Activated effector memory CD4-positive, alpha-beta T cell treated with anti-CD3 and anti-CD28 coated beads, Interleukin-2, amount 50 U/mL, for 16 hours (primary cell): Measurements from ENCODE around the gene PARP15.
"Not testable (repeated sequence)": the region's sequence is repeated elsewhere in the genome, so short reads cannot be mapped to it uniquely, and the experiment has no call there.

Experiments
- DNase-seq: peaks from one replicate; pipeline ENCODE4 v3.0.0-alpha.2; 2020

Gene PARP15

DNA sequence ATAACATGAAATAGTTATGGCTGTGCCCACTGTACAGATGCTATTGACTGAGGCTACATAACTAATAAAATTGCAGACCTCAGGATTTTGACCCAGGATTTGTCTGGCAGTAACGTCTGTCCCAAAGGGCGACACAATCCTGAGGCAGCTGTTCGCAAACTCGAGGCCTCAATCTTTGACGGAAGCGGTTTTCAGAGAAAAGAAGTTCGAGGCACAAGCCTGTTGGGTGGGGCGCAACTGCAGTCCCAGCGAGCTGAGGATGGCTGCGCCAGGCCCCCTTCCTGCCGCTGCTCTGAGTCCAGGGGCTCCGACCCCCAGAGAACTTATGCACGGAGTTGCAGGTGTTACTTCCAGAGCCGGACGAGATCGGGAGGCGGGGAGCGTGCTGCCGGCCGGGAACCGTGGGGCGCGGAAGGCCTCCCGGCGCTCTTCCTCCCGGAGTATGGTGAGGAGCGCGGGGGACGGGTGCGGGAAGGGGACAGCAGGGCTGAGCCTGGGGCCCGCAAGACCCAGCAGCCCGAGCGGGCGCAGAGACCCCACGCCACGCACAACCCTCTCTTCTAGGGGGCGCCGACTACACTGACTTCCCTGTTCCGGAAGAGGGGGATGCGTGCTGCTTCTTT lies at the start of gene PARP15:
Gene PARP15 (plus strand): TSS at position 242 of the 623 bp plus-strand sequence. CDS start 18 bp downstream, at position 260.
- peak; percentile 76 for DNase-seq

DNA sequence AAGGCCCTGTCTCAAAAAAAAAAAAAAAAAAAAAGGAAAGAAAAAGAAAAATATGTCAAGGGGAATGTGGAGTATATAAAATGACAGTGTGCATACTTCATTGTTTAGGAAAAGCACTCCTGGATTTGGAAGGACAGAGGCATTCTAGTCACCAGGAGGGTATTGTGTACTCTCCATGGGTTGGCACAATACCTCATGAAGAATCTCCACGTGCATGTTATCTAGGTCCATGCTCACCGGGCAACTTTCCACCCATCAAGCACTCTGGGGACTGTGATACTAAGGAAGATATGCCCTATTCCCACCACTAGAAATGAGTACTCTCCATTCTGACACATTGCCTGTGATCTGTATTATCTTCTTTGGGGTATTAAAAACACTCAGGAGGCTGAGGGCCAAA lies 47.3 kb upstream of the PARP15 start:
- no peak for DNase-seq

DNA sequence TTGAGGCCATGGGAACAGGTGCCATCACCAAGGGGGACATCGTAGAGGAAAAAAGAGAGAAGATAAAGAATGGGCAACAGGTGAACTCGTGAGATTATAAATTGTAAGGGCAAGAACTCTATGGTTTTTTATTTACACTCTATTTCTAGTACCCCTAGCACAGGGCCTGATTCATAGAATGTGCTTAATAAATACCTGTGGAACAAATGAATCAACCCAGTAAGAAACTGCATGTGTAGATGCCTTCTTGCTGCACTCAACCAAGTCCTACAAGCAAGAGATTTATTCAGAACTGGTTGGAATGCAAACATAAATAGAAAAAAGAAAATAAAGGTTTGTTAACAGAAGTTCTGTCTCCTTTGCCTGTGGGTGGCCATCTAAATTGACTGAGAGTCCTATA lies 44.0 kb upstream of the PARP15 start:
- no peak for DNase-seq

DNA sequence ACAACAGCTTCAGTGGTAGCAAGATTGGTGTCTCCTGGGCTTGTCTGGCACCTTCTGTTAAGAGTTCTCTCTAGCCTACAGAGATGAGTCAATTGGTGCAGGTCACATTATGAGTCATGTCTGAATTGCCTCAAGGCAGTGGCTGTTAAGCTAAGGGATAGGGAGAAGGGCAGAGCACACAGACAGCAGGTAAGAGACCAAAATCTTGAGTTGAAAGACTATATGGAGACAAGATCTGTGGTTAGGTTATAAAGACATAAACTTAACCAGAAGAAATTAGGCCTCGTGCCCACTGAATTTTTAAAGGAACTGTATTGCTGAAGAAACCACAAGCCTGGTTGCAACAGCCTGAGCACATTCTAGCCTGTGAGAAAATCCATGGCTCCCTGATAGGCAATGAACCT lies 43.5 kb upstream of the PARP15 start:
- DNase-seq = peak; percentile 65

DNA sequence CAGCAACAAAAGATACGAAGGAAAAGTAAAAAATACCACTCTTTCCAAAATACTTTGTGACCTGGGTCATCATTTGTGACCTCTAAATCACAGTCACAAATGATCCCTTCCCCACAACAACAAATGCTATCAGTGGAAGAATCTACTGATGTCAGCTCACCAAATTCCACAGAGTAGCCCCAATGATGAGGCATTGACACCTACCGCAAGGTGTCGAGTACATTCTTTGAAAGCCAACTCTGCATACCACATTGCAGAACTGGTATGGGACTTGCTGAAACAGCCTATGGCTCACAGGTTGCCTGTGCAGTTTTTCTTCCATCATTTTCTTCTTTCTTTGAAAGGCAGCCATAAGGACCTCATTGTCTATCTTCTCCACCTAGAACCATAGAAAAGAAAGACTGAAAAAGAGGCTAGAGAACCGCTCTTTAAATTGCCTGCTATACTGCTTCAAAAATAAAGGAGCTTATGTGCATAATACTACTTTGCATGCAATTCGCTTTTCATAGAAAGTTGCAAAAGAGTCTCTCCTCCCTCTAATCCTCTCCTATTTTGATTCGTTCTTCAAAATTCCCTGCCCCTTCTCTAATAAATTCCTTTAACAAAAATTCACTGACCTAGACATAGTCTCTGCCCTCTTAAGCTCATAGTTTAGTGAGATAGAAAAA lies 41.4 kb upstream of the PARP15 start:
- DNase-seq = no peak

DNA sequence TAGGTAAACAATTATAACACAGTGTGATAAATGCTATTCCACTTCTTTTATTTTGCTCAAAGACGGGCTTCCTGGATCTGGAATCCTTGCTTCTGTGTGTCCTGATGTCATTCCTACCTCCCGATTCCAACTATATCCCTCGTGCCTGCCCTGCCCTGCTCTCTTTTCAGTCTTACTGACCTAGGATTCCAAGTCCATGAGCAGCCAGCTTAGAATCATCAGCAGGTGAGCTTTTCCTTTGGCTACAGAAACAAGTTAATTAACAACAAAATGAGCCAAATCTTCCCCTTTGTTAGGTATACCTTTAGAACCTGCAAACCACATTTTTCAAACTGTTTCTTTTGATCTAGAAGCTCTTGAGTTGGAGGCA lies 40.8 kb upstream of the PARP15 start:
- no peak for DNase-seq

DNA sequence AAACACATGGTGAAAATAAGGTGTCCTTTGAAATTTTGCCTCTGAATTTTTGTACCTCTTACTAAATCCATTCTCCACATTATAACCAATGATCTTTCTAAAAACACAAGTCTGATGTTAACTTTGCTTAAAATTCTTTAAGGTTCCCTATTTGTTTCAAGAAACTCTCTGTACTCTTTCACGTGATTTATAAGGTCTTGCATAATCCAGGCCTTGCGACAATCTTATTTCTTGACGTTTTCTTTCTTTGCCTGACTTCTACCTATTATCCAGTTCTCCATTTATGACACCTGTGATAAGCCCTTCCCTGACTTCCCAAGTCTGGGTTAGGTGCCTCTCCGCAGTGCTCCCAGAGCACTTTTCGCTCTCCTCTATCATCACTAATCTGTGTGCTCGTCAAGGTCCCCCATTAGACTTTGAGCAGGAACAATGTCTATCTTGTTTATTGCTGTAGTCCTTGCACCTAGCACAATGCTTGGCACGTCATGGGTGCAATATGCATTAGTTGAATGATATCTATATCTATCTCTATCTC lies 38.4 kb upstream of the PARP15 start:
- DNase-seq = no peak

DNA sequence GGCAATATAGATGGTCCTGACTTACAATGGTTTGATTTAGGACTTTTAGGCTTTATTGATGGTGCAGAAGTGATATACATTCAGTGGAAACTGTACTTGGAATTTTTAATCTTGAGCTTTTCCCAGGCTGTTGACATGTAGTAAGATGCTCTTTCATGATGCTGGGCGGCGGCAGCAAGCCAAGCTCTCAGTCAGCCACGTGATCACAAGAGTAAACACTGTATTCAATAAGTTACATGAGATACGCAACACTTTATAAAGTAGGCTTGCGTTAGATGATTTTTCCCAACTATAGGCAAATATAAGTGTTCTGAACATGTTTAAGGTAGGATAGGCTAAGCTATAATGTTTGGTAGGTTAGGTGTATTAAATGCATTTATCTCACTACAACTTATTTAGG lies 31.3 kb upstream of the PARP15 start:
- DNase-seq = no peak

DNA sequence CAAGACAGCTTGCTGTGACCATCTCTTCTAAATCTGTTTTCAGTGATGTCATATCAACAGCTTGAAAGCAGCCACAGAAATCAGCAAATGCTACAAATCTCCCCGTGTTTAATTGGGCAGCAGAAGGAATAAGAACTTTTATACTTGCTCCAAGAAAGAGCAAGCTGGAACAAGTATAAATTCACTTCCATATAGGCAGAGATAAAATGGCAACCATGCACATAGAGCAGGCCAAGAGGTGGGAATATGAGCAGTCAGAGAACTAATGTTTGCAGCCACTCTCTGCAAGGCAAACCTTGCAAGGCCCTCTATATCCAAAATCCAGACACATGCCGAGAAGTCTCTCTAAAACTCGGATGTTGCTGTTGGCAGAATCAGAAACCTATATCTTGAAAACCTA lies 29.4 kb upstream of the PARP15 start:
- no peak for DNase-seq

DNA sequence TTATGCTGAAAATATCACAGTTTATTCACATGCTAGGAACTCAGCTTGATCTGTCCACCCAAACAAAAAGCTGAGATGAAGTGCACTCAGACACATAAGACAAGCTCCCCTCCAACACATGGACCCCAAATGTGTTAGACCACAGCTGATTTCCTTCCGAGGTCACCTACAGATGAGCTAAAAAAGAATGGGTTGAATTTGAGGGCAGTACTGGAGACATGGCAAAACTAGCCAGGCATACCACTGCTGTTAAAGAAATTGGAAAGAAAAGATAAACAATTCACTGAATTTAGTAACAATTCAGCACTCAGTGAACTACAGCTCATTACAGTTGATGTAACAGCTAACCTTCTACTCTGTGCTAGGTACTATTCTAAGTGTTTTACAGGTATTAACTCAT lies 28.8 kb upstream of the PARP15 start:
- no peak for DNase-seq

DNA sequence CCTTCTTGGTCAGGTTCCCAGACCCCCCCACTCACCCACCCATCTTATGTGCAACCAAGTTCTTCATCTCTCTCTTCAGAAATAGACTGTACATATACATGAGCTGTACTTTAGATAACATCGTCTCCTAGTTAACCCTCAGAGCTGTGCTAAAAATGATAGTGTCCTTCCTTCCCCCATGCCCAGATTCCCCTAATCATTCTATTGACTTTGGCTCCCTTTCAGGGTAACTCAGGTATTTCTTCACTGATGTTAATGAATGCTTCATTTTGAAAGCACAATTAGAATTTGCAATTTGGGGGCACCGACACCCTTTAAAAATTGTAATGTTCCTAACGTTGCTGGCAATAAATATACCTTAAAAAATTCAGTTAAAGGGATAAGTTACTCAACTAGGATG lies 24.3 kb upstream of the PARP15 start:
- no peak for DNase-seq

DNA sequence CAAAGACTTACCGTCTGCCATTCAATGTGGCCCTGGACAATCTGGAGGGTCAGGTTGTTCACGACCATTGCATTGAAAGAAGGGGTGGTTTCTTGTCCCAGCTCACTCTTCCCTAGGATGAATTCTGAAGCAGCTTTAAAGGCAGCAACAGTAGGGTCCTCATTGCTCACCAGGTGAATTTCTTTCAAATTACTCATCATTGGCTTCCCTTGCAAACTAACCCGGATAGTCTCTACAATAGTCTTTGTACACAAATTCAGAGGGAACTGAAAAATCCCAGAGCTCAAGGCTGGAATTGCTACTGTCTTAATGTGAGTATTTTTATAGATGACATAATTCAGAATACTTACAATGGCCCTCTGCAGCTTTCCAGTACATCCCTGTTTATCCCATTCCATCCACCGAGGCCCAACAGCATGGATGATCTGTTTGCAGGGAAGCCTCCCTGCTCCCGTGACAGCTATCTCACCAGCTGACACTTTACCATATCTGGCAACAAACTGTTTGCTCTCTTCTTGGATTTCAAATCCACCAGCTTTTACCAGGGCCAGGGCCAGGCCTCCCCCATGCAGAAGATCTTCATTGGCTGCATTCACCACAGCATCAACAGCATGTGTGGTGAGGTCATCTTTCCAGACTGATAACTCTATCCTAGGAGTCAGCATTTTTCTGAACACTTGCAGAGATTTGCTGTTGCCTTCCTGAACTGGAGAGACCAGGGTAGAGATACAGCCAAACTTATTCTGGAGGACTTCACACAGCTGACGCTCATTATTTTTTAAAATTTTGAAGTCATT lies 22.0 kb upstream of the PARP15 start:
- no peak for DNase-seq

DNA sequence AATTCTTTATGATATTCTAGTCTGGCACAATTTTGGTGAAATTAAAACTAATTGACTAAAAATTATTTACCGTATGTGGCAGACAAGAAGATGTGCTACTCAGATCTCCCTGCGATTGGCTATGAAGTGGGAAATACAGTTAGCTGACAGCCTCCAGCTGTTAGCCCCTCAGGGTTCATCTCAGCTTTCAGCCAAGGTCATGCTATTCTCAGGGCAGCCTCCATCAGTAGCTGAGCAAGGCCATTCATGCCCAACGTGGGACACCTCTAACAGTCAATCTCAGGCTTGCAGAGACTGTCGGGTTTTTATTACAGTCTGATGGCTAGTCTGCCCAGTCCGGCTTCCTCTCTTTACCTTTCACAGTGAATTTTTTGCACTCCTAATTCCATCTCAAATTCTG lies 20.1 kb upstream of the PARP15 start:
- no peak for DNase-seq

DNA sequence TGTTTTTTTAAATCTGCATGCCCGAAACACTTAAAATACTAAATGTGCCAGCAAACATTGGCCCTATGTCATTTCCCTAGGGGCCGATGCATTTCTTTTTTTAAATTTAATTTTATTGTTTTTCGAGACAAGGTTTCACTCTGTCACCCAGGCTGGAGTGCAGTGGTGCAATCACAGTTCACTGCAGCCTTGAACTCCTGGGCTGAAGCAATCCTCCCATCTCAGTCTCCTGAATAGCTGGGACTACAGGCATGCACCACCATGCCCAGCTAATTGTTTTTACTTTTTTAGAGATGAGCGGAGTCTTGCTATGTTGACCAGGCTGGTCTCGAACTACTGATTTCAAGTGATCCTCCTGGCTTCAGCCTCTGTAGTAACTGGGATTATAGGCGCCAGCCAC lies 18.8 kb upstream of the PARP15 start:
- DNase-seq = no peak

DNA sequence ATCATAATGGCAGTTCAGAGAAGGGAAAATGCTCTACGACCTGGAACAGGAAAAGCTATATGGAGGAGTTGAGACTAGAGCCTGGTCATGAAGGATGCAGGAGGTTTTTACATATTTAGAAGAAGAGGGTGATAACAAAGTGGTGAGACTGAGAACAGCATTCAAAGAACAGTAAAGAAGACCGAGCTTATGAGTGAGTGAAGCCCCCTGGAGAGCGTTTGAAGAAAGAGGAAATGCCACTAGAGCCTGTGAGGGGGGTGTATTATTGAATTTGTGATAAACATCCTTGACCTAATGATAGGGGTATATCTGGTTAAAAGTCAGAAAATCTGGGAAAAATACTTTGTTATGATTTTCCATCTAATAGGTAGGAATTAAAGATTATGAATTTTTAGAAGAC lies 17.5 kb upstream of the PARP15 start:
- no peak for DNase-seq

DNA sequence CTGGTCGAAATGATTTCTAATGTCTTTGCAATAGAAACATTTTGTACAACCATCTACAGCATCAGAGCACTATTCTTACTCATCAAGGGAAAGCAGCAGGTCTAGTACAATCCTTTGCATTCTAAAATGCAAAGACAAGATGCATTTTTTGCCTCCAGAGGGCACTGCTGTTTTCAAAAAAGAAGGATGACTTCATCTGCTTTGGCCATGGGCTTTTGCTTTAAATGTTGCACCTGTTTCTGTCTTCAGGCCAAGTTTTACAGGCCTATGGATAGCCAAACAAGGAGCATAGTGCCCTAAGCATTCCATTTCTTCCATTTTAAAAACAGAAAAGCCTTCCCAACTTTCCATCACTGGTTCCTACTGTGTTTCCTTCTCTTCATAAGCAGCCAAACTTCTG lies 16.8 kb upstream of the PARP15 start:
- peak; percentile 68 for DNase-seq

DNA sequence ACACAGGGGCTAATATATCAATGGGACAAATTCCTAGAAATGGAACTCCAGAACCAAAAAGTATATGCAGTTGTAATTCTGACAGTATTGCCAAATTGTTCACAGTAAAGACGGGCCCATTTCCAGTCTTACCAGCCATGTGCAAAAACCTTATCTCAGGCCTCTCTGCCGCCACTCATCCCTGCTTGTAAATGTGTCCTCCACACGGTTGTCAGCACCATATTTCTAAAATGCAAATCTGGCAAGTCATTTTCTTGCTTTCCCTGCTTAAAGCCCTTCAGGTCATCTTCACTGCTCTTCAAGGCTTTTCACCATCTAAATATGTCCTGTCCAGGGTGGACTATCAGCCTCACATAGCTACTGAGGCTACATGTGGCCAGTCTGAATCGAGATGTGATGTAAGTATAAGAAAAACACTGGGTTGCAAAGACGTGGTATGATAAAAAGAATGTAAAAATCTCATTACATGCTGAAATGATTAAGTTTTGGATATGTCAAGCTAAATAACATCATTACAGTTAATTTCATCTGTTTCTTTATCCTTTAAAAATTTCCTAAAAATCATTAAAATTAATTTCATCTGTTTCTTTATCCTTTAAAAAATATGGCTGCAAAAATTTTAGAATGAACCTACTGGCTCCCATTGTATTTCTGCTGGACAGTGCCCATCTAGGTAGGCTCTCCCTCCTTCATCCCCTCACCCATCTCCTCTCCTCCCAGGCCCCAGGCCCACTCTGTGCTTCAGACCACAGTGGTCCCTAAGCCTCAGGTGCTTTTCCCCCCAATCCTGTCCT lies 14.3 kb upstream of the PARP15 start:
- DNase-seq = no peak

DNA sequence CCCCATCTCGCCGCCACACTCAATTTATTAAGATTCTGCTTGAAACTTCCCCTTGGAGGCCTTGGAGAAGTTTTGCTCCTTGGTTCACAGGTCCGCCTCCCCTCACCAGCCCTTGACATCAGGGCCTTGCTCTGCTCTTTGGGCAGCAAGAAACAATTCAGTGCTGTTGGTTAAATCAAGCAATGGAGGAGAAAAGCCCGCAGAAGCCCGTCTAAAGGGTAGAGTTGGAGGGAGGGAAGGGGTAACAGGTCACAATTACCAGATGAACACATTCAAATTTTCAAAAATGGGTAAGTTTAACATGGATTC lies 13.8 kb upstream of the PARP15 start:
- no peak for DNase-seq

DNA sequence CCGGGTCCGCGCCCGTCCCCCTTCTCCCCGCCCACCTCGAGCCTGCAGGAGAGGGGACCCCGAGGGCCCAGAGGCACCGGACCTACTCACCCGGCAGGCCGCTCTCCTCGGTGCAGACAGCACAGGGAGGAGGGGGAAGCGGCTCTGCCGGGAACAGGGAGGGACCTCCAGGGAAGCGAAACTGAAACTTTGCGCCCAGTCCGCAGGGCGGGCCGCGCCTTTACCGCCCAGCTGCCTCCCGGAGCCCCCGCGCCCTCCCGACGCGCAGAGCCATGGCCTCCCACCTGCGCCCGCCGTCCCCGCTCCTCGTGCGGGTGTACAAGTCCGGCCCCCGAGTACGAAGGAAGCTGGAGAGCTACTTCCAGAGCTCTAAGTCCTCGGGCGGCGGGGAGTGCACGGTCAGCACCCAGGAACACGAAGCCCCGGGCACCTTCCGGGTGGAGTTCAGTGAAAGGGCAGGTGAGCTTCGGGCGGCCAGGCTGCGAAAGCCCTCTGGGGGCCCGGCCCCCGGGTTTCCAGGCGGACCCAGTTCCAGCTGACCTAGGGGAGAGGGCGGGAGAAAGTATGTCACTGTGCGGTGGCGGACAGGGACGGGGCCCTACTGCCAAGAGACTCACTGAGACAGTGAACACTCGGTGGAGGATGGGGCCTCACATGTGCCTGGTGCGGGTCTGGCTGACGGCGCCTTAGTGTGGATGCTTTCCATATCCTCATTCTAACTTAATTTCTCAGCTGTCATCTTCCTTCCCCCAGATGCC lies 13.1 kb upstream of the PARP15 start, which contains the start of the genes DTX3L and PARP9:
Gene DTX3L (plus strand): TSS at position 184 of the 758 bp plus-strand sequence. CDS start 89 bp downstream, at position 273.
Gene PARP9 (minus strand): TSS at position 146 of the 758 bp plus-strand sequence. CDS start 4,680 bp downstream, outside the sequence.
- DNase-seq = peak; percentile 92

DNA sequence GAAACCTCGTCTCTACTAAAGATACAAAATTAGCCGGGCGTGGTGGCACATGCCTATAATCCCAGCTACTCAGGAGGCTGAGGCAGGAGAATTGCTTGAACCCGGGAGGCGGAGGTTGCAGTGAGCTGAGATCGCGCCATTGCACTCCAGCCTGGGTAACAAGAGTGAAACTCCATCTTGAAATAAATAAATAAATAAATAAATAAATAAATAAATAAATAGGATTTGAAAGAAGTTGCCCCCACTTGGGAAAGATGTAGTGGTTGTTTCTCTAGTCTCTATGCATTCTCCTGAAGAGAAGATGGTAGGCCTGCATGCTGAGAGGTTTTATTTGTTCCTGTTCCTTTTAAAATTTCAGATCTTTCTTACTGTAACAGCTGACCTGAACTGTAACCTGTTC lies 9.3 kb upstream of the PARP15 start:
- DNase-seq = not testable (repeated sequence)

DNA sequence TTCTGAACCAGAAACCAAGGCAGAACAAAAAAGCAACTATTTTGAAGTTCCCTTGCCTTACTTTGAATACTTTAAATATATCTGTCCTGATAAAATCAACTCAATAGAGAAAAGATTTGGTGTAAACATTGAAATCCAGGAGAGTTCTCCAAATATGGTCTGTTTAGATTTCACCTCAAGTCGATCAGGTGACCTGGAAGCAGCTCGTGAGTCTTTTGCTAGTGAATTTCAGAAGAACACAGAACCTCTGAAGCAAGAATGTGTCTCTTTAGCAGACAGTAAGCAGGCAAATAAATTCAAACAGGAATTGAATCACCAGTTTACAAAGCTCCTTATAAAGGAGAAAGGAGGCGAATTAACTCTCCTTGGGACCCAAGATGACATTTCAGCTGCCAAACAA lies 8.7 kb upstream of the PARP15 start:
- DNase-seq = no peak

DNA sequence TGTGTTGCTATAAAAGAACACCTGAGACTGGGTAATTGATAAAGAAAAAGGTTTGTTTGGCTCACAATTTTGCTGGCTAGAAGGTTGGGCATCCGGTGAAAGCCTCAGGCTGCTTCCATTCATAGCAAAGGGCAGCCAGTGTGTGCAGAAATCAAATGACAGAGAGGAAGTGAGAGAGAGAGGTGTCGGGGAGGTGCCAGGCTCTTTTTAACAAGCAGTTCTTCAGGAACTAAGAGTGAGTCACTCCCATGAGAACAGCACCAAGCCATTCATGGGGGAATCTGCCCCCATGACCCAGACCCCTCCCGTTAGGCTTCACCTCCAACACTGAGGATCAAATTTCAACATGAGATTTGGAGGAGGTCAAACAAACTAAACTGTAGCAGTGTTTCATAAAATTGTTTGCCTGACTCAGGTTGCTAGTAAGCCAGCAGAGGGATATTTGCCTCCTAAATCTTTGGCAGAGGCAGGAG lies 4.5 kb upstream of the PARP15 start:
- no peak for DNase-seq
